HG03457 (cell line): ENCODE measurements around the gene WEE2.
"Not testable (repeated sequence)": the region's sequence is repeated elsewhere in the genome, so short reads cannot be mapped to it uniquely, and the experiment has no call there.

Source experiments
- ATAC-seq: cut with Tn5 transposase; IDR thresholded peaks from one replicate; pipeline ENCODE4 v1.9.1; 2021; ENCODE audit warnings: moderate number of reproducible peaks; ENCODE audit not compliant: unreplicated experiment

Gene WEE2

GRCh38 chr7:141770083-141770583 lies 62.0 kb downstream of the WEE2 start:
- not testable (repeated sequence) for ATAC-seq

GRCh38 chr7:141776374-141776773 lies 68.2 kb downstream of the WEE2 start, which contains the start of gene TAS2R4:
TAS2R4 (plus strand) TSS chr7:141776674; CDS start chr7:141778489, 1,815 bp downstream.
- no peak for ATAC-seq
